NCI-H2029 (cell line): ENCODE data around the gene ZFAND3.
A peak's percentile ranks its signal among the peaks of the same experiment; 100 is the strongest.

ENCODE experiments used
- DNase-seq: peaks from one replicate; lab custom pipeline; 2025; lab: John Stamatoyannopoulos, UW

Gene ZFAND3

GRCh38 chr6:38004908-38005307 lies 185.4 kb downstream of the ZFAND3 start:
- no peak for DNase-seq

GRCh38 chr6:38011937-38012336 lies 192.4 kb downstream of the ZFAND3 start:
- DNase-seq = no peak

GRCh38 chr6:38012573-38012972 lies 193.0 kb downstream of the ZFAND3 start:
- DNase-seq = no peak

GRCh38 chr6:38015341-38015740 lies 195.8 kb downstream of the ZFAND3 start:
- DNase-seq = no peak

GRCh38 chr6:38016824-38017223 lies 197.3 kb downstream of the ZFAND3 start:
- no peak for DNase-seq

- DNase-seq = no peak
Observed at GRCh38 chr6:38018755-38019165, 199.2 kb downstream of the ZFAND3 start.

GRCh38 chr6:38020593-38020992 lies 201.1 kb downstream of the ZFAND3 start:
- DNase-seq = peak; percentile 14

- DNase-seq = no peak
Observed at GRCh38 chr6:38021029-38021428, 201.5 kb downstream of the ZFAND3 start.

GRCh38 chr6:38021571-38021970 lies 202.0 kb downstream of the ZFAND3 start:
- DNase-seq = no peak

- DNase-seq = no peak
Observed at GRCh38 chr6:38022688-38023087, 203.2 kb downstream of the ZFAND3 start.

- no peak for DNase-seq
Observed at GRCh38 chr6:38024908-38025307, 205.4 kb downstream of the ZFAND3 start.

- DNase-seq = no peak
Observed at GRCh38 chr6:38025451-38025850, 205.9 kb downstream of the ZFAND3 start.

GRCh38 chr6:38027685-38028373 lies 208.3 kb downstream of the ZFAND3 start:
- no peak for DNase-seq

GRCh38 chr6:38030380-38030779 lies 210.9 kb downstream of the ZFAND3 start:
- DNase-seq = no peak

GRCh38 chr6:38032797-38033196 lies 213.3 kb downstream of the ZFAND3 start:
- DNase-seq = no peak

- DNase-seq = no peak
Observed at GRCh38 chr6:38033442-38033982, 214.0 kb downstream of the ZFAND3 start.

GRCh38 chr6:38034274-38034914 lies 214.9 kb downstream of the ZFAND3 start:
- no peak for DNase-seq

- DNase-seq = no peak
Observed at GRCh38 chr6:38035478-38035877, 216.0 kb downstream of the ZFAND3 start.

- DNase-seq = no peak
Observed at GRCh38 chr6:38039502-38039901, 220.0 kb downstream of the ZFAND3 start.

- DNase-seq = no peak
Observed at GRCh38 chr6:38040254-38040653, 220.7 kb downstream of the ZFAND3 start.

- no peak for DNase-seq
Observed at GRCh38 chr6:38043259-38043753, 223.8 kb downstream of the ZFAND3 start.

- DNase-seq = no peak
Observed at GRCh38 chr6:38045701-38046305, 226.3 kb downstream of the ZFAND3 start.

- DNase-seq = no peak
Observed at GRCh38 chr6:38047562-38047961, 228.0 kb downstream of the ZFAND3 start.
